Measurements from ENCODE around the gene FPR2.
"Not testable (repeated sequence)": the region's sequence is repeated elsewhere in the genome, so short reads cannot be mapped to it uniquely, and the experiment has no call there.

FPR2 gene

DNA sequence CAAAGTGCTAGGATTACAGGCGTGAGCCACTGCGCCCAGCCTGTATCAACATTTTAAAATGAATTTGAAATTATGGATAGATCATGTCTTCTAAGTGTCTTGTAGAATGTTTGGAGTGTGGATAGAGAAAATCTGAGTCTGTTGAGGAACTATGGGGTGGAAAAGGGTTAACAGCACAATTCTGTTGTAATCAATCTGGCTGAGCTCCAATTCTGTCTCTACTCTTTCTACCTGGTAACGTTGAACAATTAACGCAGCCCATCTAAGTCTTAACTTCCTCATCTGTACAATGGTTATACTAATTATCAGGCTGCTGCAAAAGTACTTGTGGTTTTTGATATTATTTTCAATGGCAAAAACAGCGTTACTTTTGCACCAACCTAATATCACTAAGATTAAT is 4.1 kb downstream of the FPR2 start:
- TF ChIP-seq, protein P1, sequence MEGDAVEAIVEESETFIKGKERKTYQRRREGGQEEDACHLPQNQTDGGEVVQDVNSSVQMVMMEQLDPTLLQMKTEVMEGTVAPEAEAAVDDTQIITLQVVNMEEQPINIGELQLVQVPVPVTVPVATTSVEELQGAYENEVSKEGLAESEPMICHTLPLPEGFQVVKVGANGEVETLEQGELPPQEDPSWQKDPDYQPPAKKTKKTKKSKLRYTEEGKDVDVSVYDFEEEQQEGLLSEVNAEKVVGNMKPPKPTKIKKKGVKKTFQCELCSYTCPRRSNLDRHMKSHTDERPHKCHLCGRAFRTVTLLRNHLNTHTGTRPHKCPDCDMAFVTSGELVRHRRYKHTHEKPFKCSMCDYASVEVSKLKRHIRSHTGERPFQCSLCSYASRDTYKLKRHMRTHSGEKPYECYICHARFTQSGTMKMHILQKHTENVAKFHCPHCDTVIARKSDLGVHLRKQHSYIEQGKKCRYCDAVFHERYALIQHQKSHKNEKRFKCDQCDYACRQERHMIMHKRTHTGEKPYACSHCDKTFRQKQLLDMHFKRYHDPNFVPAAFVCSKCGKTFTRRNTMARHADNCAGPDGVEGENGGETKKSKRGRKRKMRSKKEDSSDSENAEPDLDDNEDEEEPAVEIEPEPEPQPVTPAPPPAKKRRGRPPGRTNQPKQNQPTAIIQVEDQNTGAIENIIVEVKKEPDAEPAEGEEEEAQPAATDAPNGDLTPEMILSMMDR (IDR thresholded peaks at IDR 0.05; ENCODE audit: low read depth, low read length): no peak
- no peak for DNase-seq (ENCODE audit: low read depth, low spot score)
- H3K4me3 ChIP-seq (ENCODE audit: low read depth, low read length): no peak overlapping the region
- in situ Hi-C loops (cut with HindIII; ENCODE audit: low sequenced_read_pairs): no loop called here

DNA sequence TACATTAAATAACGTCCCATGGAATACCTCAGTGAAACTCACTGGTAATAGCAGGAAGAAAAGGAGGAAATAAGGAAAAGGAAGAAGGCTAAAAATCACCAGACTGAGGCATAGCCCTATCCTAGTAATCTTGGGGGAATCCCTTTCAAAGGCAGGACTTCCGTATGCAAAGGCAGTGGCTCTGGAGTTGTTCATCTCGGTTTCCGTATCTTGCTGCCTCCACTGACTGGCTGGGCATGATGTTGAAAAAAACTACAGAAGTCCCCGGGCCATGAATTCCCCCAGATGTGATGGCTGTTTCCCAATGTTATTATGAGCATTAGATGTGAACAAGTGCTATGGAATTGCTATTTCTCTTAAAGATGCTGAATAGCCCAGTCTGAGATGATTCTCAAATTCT is 5.5 kb downstream of the FPR2 start:
- in situ Hi-C loops (cut with HindIII; ENCODE audit: low sequenced_read_pairs): no loop called here
- TF ChIP-seq, protein P1 (IDR thresholded peaks at IDR 0.05; ENCODE audit: low read depth, low read length): no peak
- no peak for DNase-seq (ENCODE audit: low read depth, low spot score)
- H3K4me3 ChIP-seq (ENCODE audit: low read depth, low read length): no peak overlapping the region

DNA sequence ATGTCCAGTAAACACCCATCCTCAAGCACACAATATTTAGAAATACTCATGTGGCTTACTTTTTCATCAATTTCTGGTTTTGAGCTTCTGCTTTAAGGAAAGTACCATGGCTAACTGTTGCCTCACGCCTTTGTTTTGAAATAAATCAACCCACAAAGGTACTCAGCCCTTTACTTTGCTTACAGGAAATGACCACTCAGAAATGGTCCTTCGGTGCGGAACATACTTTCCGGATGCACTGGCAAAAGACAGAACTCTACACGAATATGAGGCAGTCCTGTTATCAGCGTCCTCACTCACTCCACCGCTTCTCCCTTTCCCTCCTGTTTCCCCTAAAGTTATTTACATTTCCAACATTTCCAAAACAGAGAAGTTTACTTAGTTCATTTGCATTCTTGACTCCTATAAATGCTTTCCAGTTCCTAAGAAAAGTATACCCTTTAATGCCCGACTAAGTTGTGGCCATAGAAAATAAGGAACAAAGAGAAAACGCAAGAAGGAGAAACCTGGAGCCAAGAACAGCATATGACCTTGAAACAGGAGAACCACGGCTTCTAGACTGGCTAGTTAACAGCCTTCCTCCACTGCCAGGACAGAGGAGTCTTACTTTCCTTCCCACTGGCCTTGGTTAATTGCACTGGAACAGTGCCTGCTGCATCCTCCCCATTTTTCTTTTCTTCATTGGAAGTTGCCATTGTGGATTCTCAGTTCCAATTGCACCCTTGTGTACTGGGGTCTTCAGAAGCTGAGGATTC is 10.6 kb downstream of the FPR2 start:
- TF ChIP-seq, protein P1 (IDR thresholded peaks at IDR 0.05; ENCODE audit: low read depth, low read length): no peak
- H3K4me3 ChIP-seq (ENCODE audit: low read depth, low read length): no peak overlapping the region
- in situ Hi-C loops (cut with HindIII; ENCODE audit: low sequenced_read_pairs): no loop called here
- no peak for DNase-seq (ENCODE audit: low read depth, low spot score)

DNA sequence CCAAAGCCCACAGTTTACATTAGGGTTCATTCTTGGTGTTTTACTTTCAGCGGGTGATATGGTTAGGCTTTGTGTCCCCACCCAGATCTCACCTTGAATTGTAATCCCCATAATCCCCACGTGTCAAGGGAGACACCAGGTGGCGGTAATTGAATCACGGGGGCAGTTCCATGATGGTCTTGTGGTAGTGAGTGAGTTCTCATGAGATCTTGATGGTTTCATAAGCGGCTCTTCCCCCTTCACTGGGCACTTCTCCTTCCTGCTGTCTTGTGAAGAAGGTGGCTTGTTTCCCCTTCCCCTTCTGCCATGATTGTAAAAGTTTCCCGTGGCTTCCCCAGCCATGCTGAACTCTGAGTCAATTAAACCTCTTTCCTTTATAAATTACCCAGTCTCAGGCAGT is 12.0 kb downstream of the FPR2 start:
- TF ChIP-seq, protein P1 (IDR thresholded peaks at IDR 0.05; ENCODE audit: low read depth, low read length): no peak
- no peak overlapping the region for H3K4me3 ChIP-seq (ENCODE audit: low read depth, low read length)

DNA sequence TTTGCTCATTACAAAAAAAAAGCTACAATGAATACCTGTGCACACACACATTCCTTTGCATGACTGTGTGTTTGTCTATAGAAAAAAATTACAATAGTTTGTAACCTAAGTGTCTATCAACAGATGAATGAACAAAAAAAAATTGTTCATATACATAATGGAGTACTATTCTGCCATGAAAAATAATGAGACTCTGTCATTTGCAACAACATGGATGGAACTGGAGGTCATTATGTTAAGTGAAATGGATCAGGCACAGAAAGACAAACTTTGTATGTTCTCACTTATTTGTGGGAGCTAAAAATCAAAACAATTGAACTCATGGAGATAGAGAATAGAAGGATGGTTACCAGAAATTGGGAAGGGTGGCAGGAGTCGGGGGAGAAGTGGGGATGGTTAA is 15.6 kb downstream of the FPR2 start:
- H3K4me3 ChIP-seq (ENCODE audit: low read depth, low read length); in situ Hi-C loops (cut with HindIII; ENCODE audit: low sequenced_read_pairs); DNase-seq (ENCODE audit: low read depth, low spot score): not testable (repeated sequence)

More for the DNA sequence above, 12.0 kb downstream of the FPR2 start:
- in situ Hi-C loops (cut with HindIII; ENCODE audit: low sequenced_read_pairs): no loop called here
- no peak for DNase-seq (ENCODE audit: low read depth, low spot score)

DNA sequence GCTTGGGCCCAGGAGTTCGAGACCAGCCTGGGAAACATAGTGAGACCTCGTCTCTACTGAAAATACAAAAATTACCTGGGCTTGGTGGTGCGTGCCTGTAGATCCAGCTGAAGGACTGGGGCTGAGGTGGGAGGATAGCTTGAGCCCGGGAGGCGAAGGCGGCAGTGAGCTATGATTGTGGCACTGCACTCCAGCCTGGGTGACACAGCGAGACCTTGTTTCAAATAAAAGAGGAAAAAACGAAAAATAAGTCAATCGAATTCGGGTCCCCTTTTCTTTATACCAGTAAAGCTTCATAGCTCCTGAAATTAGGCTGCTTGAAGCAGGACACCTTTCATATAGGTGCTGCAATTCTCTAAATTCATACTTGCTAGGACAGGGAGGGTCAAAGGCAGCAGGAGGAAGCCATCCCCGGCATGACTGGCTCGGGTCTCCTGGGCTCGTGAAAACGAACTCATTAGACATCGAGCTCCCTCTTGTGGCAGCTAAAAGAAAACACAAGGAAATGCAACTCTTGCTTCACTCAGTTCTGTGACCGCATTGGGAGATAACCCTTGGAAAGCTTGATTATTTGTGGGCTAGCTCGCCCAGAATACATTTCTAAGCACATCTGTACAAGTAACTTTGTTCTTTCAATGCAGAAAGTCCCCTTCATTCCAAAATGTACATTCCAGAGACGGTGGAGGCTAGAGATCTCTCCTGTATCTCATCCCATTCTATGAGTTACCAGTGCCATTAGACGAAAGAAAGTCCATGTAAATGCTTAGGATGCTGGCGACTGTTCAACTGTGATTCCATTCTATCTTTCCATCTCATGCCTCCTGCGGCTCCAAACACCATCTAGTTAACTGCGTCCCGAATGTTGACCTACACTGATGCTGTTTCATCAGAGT is 16.8 kb downstream of the FPR2 start:
- in situ Hi-C loops (cut with HindIII; ENCODE audit: low sequenced_read_pairs): no loop called here
- H3K4me3 ChIP-seq (ENCODE audit: low read depth, low read length): no peak overlapping the region
- peak; percentile 79 for DNase-seq (ENCODE audit: low read depth, low spot score)
- TF ChIP-seq, protein P1 (IDR thresholded peaks at IDR 0.05; ENCODE audit: low read depth, low read length): peak; percentile 70

DNA sequence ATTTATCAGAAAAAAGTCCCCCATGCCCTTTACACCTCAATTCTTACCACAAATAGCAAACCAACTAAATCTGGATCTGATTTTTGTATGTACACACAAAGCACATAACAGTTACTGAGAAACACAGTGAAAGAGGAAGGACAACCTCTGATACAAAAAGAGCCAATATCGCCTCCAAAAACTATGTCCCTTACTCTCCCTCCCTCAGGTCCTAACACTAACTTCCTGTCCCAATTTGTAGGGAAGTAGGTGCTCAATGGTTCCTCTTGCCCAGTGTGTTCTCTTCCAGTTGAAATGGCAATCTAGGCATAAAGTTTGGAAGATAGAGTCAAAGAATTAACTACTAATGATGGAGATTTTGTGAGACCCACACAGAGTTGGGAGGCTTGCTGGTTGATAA is 18.2 kb downstream of the FPR2 start:
- DNase-seq (ENCODE audit: low read depth, low spot score): no peak
- in situ Hi-C loops (cut with HindIII; ENCODE audit: low sequenced_read_pairs): no loop called here
- H3K4me3 ChIP-seq (ENCODE audit: low read depth, low read length): no peak overlapping the region
- TF ChIP-seq, protein P1 (IDR thresholded peaks at IDR 0.05; ENCODE audit: low read depth, low read length): no peak

Measured in astrocyte of the spinal cord (primary cell).